Sigmoid colon (tissue), 7 donors: Measurements from ENCODE around the gene ARRDC1. TPM values are rescaled to one million over a fixed set of nuclear protein-coding genes. Genes with fewer than 3 reads are reported as not detected.

Source experiments
- DNase-seq: peaks from one replicate; pipeline ENCODE4 v3.0.0-alpha.2; 2019
- H3K27ac ChIP-seq, 4 donors: fragments of 200-600 bp; sonication (generic); one replicate each; pipeline ENCODE4 v1.5.1; 2016 to 2019; ENCODE audit warnings: mild to moderate bottlenecking in 1 of 4
- H3K27me3 ChIP-seq, 3 donors: fragments of 200-600 bp; sonication (generic); one replicate each; pipeline ENCODE4 v1.5.1; 2019; ENCODE audit warnings: mild to moderate bottlenecking in 1 of 3
- H3K36me3 ChIP-seq, 4 donors: fragments of 200-600 bp; sonication (generic); one replicate each; pipeline ENCODE4 v1.5.1; 2016 to 2019
- H3K4me1 ChIP-seq, 4 donors: fragments of 200-600 bp; sonication (generic); one replicate each; pipeline ENCODE4 v1.5.1; 2017 to 2019
- H3K4me3 ChIP-seq, 4 donors: fragments of 200-600 bp; sonication (generic); one replicate each; pipeline ENCODE4 v1.5.1; 2017 to 2019; ENCODE audit warnings: mild to moderate bottlenecking in 2 of 4, moderate library complexity in 1 of 4
- H3K9me3 ChIP-seq, 4 donors: fragments of 200-600 bp in 3 of 4; sonication (generic) in 3 of 4; one replicate each; pipeline versions ENCODE4 v1.5.1 to v1.6.1; 2013 to 2019
- CTCF ChIP-seq, 4 experiments: fragments of 450-650 bp in 3 of 4; fragments of 200-600 bp in 1 of 4; IDR thresholded peaks; one replicate each; pipeline ENCODE4 v1.5.1; 2016 to 2019; ENCODE audit warnings: antibody characterized with exemption in 4 of 4, mild to moderate bottlenecking in 3 of 4, moderate library complexity in 2 of 4
- EP300 ChIP-seq, 4 donors: sonication (generic); formaldehyde crosslinking; IDR thresholded peaks; one replicate each; pipeline ENCODE4 v1.6.1; 2017; ENCODE audit warnings: antibody characterized with exemption in 4 of 4
- POLR2A ChIP-seq, 2 donors: fragments of 450-650 bp; IDR thresholded peaks; one replicate each; pipeline ENCODE4 v1.6.1; 2016; ENCODE audit warnings: antibody characterized with exemption in 2 of 2, mild to moderate bottlenecking in 2 of 2, moderate library complexity in 2 of 2
- POLR2AphosphoS5 ChIP-seq, 4 donors: sonication (generic); formaldehyde crosslinking; IDR thresholded peaks; one replicate each; pipeline ENCODE4 v1.6.1; 2017; ENCODE audit warnings: antibody characterized with exemption in 4 of 4
- WGBS, 2 donors: extraction: QIAGEN DNeasy Blood & Tissue Kit; methylation state at CpG; one replicate each; pipeline ENCODE4 v1.1.7; 2013; 5-methylcytosine and 5-hydroxymethylcytosine counted together
- intact Hi-C: fragments of 100-400 bp; cut with DNase I; formaldehyde crosslinking; loops from one replicate; pipeline ENCODE4 v1.15.1; 2023
- polyA plus RNA-seq, 3 donors: library from polyadenylated mRNA; stranded (reverse); fragments of 200-250 nt; gene quantifications; one replicate each; pipeline ENCODE4 v1.2.3, GENCODE V29; 2013
- total RNA-seq, 4 donors: library from RNA; depleted of rRNA; stranded (reverse); fragments of >200 nt; gene quantifications; one replicate each; pipeline ENCODE4 v1.1.0, GENCODE V29; 2016
- donor health status: healthy with polysubstance abuse.
- donor health status: Bipolar disorder and iron deficiency.
- donor health status: healthy.

The ARRDC1 gene
- total and polyA plus RNA-seq, 7 donors = 12.5 to 131 (median 26.3) TPM

GRCh38 chr9:137604345-137605086 lies 970 bp upstream of the ARRDC1 start:
- 6 to 14% methylated on average over 49 of the region's 49 CpGs for WGBS, 2 donors
- H3K4me1 ChIP-seq = peaks cover 0 to 32% (median 25%) of the 10 kb centered on the region in 4 donors
- intact Hi-C loops = loop anchor here (1.0 to 10.0 kb wide), 4 partner anchors 14 to 150 kb away; partner anchors contain the start of genes EHMT1, MRPL41, NSMF and PNPLA7
- DNase-seq = no peak
- no peaks in the 10 kb centered on the region for H3K9me3 ChIP-seq
- peak overlapping the region; percentile 68 to 77 (median 74) for H3K27ac ChIP-seq
- peak overlapping the region; percentile 54 to 99 (median 84) for H3K4me3 ChIP-seq
- H3K27me3 ChIP-seq = no peaks in the 10 kb centered on the region
- TF ChIP-seq POLR2A (IDR thresholded peaks at IDR 0.05) = no peak
- TF ChIP-seq EP300 (IDR thresholded peaks at IDR 0.05) = no peak
- TF ChIP-seq CTCF (IDR thresholded peaks at IDR 0.05) = no peak
- no peak for TF ChIP-seq POLR2AphosphoS5 (IDR thresholded peaks at IDR 0.05)
- no peaks in the 10 kb centered on the region for H3K36me3 ChIP-seq

- 1 to 4% methylated on average over 57 of the region's 57 CpGs for WGBS, 2 donors
- Histone ChIP-seq H3K27ac (peak overlapping the region; percentile 79 to 85 (median 84)), H3K36me3 (no peaks in the 10 kb centered on the region), H3K4me3 (peak overlapping the region; percentile 53 to 99 (median 84)), H3K27me3 (no peaks in the 10 kb centered on the region), H3K4me1 (peaks cover 0 to 32% (median 25%) of the 10 kb centered on the region in 4 donors), H3K9me3 (no peaks in the 10 kb centered on the region)
- intact Hi-C loops = loop anchor here (5.0 to 10.0 kb wide), 2 partner anchors 54 to 151 kb away; partner anchors contain the start of genes MRPL41, NSMF and PNPLA7
- TF ChIP-seq POLR2A (IDR thresholded peaks at IDR 0.05) (no peak), EP300 (IDR thresholded peaks at IDR 0.05) (no peak), POLR2AphosphoS5 (IDR thresholded peaks at IDR 0.05) (no peak), CTCF (IDR thresholded peaks at IDR 0.05) (no peak)
- DNase-seq = no peak
Measured at GRCh38 chr9:137606005-137606621, 627 bp downstream of the ARRDC1 start.

- TF ChIP-seq POLR2A (IDR thresholded peaks at IDR 0.05) (no peak), CTCF (IDR thresholded peaks at IDR 0.05) (no peak), POLR2AphosphoS5 (IDR thresholded peaks at IDR 0.05) (no peak), EP300 (IDR thresholded peaks at IDR 0.05) (no peak)
- Histone ChIP-seq H3K4me1 (peaks cover 0 to 36% (median 25%) of the 10 kb centered on the region in 4 donors), H3K27me3 (no peaks in the 10 kb centered on the region), H3K4me3 (peak overlapping the region; percentile 53 to 99 (median 84)), H3K9me3 (no peaks in the 10 kb centered on the region), H3K36me3 (no peaks in the 10 kb centered on the region), H3K27ac (peak overlapping the region in 1 of 4 donors; percentile 83)
- WGBS, 2 donors = 10 to 45% methylated on average over 13 of the region's 13 CpGs
- intact Hi-C loops = loop anchor here (5.0 to 10.0 kb wide), 2 partner anchors 54 to 152 kb away; partner anchors contain the start of genes MRPL41, NSMF and PNPLA7
- DNase-seq = no peak
Measured at GRCh38 chr9:137606734-137607138, 1.2 kb downstream of the ARRDC1 start.

- Histone ChIP-seq H3K9me3 (no peaks in the 10 kb centered on the region), H3K27ac (no peak overlapping the region), H3K4me1 (peaks cover 0 to 41% (median 30%) of the 10 kb centered on the region in 4 donors), H3K4me3 (peak overlapping the region in 2 of 4 donors; percentile 97 to 99), H3K27me3 (no peaks in the 10 kb centered on the region), H3K36me3 (no peaks in the 10 kb centered on the region)
- no peak for DNase-seq
- 22 to 60% methylated on average over 17 of the region's 17 CpGs for WGBS, 2 donors
- intact Hi-C loops = loop anchor here (5.0 to 10.0 kb wide), 2 partner anchors 55 to 152 kb away; partner anchors contain the start of genes MRPL41, NSMF and PNPLA7
- TF ChIP-seq POLR2AphosphoS5 (IDR thresholded peaks at IDR 0.05) = no peak
- TF ChIP-seq CTCF (IDR thresholded peaks at IDR 0.05) = no peak
- no peak for TF ChIP-seq POLR2A (IDR thresholded peaks at IDR 0.05)
- TF ChIP-seq EP300 (IDR thresholded peaks at IDR 0.05) = no peak
Measured at GRCh38 chr9:137607141-137607857, 1.8 kb downstream of the ARRDC1 start.
